Retinal pigment epithelial cell (primary cell): ENCODE data around the gene AP1B1.
"Not testable (repeated sequence)": the region's sequence is repeated elsewhere in the genome, so short reads cannot be mapped to it uniquely, and the experiment has no call there.

ENCODE experiments used
- DNase-seq: peaks from one replicate; pipeline ENCODE4 v3.0.0-alpha.2; 2010; ENCODE audit warnings: low read depth
- H3K4me3 ChIP-seq: 2 replicates; pipeline ENCODE4 v1.5.1; 2011; ENCODE audit warnings: mild to moderate bottlenecking, low read length, control low read depth, moderate library complexity
- CTCF ChIP-seq: conservative IDR thresholded peaks from 2 replicates; pipeline ENCODE4 v1.5.1; 2011; ENCODE audit warnings: low read depth, low read length, control low read depth, inconsistent platforms

AP1B1 gene

GRCh38 chr22:29348041-29348440 lies 40.3 kb downstream of the AP1B1 start:
- H3K4me3 ChIP-seq, result no peak overlapping the region
- DNase-seq, result no peak
- no peak for TF ChIP-seq CTCF

- no peak for TF ChIP-seq CTCF
- no peak for DNase-seq
- no peak overlapping the region for H3K4me3 ChIP-seq
Measured at GRCh38 chr22:29346659-29347058, 41.7 kb downstream of the AP1B1 start.

GRCh38 chr22:29345932-29346331 lies 42.4 kb downstream of the AP1B1 start:
- no peak overlapping the region for H3K4me3 ChIP-seq
- TF ChIP-seq CTCF, result no peak
- no peak for DNase-seq

GRCh38 chr22:29344889-29345288 lies 43.5 kb downstream of the AP1B1 start:
- not testable (repeated sequence) for H3K4me3 ChIP-seq, DNase-seq

- DNase-seq, result peak; percentile 50
- TF ChIP-seq CTCF, result no peak
Measured at GRCh38 chr22:29344137-29344536, 44.2 kb downstream of the AP1B1 start.

GRCh38 chr22:29343313-29343805 lies 45.0 kb downstream of the AP1B1 start:
- no peak for DNase-seq
- H3K4me3 ChIP-seq, result no peak overlapping the region
- no peak for TF ChIP-seq CTCF

More at GRCh38 chr22:29344137-29344536, 44.2 kb downstream of the AP1B1 start:
- no peak overlapping the region for H3K4me3 ChIP-seq

GRCh38 chr22:29342577-29343312 lies 45.6 kb downstream of the AP1B1 start:
- H3K4me3 ChIP-seq, result no peak overlapping the region
- TF ChIP-seq CTCF, result no peak
- no peak for DNase-seq
